Hypothalamus (tissue), 51 donors: ENCODE measurements around the gene FNTB.

Experiments
- DNase-seq, 51 donors: peaks; one replicate each; lab custom pipeline; 2025; lab: John Stamatoyannopoulos, UW

Gene FNTB

DNA sequence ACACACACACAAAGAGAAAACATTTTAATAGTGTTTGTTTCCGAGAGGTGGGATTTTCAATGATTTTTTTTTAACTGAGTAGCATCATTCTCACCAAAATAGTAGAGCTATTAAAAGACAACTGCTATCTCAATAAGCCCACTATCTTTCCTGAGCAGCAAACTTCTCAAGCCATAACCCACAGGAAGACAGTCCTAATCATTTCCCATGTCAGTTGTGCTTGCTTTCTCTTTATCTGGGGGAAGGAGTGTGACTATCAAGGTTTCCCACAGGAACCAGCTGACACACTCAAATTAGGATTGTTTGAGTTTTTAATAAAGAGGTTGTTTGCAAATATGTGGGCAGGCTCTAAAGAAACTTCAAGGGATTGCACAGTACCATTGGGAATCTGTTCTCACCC is 120.5 kb downstream of the FNTB start:
- DNase-seq, result no peak

DNA sequence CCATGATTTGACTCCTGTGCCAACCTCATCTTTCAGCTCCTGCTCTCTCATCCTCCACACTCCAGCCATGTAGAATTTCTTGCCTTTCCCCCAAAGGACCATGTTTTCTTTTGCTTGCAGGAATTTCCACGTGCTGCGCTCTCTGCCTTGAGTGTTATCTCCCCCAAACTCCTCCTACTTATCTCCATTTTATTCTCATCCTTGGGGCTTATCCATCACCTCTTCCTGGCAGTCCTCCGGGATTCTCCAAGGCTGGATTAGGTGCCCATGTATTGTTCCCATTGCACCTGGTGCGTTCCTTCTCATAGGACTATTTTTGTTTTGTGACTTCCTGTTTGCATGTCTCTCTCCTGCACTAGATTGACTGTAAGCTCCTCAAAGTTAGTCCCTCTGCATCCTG is 122.7 kb downstream of the FNTB start:
- DNase-seq, result no peak

DNA sequence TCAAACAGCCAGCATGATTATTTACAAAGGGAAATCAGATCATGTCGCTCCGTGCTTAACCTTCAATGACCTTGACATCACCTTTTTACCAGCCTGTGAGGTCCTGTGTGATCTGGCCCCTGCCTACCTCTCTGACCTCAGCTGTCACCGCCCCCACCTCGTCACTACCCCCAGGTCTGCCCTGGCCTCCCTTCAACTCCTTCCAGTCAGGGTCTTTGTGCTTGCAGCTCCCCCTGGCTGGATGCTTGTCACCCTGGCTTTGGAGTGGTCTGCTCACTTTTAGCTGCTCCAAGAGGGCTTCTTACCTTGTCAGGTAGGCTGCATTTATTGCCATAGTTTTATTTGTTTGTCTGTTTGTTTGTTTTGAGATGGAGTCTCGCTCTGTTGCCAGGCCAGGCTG is 123.8 kb downstream of the FNTB start:
- no peak for DNase-seq
